Cardiac muscle cell (in vitro differentiated cells and primary cell): ENCODE measurements around the gene TTYH2. TPM values are rescaled to one million over a fixed set of nuclear protein-coding genes. Genes with fewer than 3 reads are reported as not detected.

Experiments
- DNase-seq, 2 donors: peaks; one replicate each; pipeline versions ENCODE4 v3.0.0 to v3.0.0-alpha.2; 2010 to 2017; ENCODE audit warnings: low read depth in 1 of 2, low spot score in 1 of 2
- H3K27ac ChIP-seq: fragments of 200-600 bp; sonication (generic); 2 replicates; pipeline ENCODE4 v1.5.1; 2016
- H3K27me3 ChIP-seq: fragments of 200-600 bp; sonication (generic); 2 replicates; pipeline ENCODE4 v1.6.0; 2016; ENCODE audit warnings: control low read depth
- H3K36me3 ChIP-seq: fragments of 200-600 bp; sonication (generic); 2 replicates; pipeline ENCODE4 v1.5.1; 2016; ENCODE audit warnings: control low read depth
- H3K4me1 ChIP-seq: fragments of 200-600 bp; sonication (generic); 2 replicates; pipeline ENCODE4 v1.8.1; 2017; ENCODE audit warnings: low read depth, mild to moderate bottlenecking, mixed run types
- H3K4me3 ChIP-seq: fragments of 200-600 bp; sonication (generic); 2 replicates; pipeline ENCODE4 v1.5.1; 2016; ENCODE audit warnings: mild to moderate bottlenecking
- H3K9me3 ChIP-seq: fragments of 200-600 bp; sonication (generic); 2 replicates; pipeline ENCODE4 v1.5.1; 2017; ENCODE audit warnings: low read depth, mild to moderate bottlenecking, control low read depth
- polyA plus RNA-seq: library from polyadenylated mRNA; unstranded; fragments of >200 nt; fragmentation: Nextera tagmentation; extraction: Ambion mirVana; gene quantifications from 2 replicates; pipeline ENCODE4 v1.2.1, GENCODE V29; 2016
- total RNA-seq: library from RNA; depleted of rRNA; stranded (reverse); fragments of >200 nt; gene quantifications from 2 replicates; pipeline ENCODE4 v1.2.3, GENCODE V29; 2016
- TF ChIP-seq, protein P1 (sequence below): IDR thresholded peaks from 2 replicates; pipeline ENCODE4 v1.5.1; 2012; ENCODE audit warnings: low read depth, mild to moderate bottlenecking, low read length

Gene TTYH2
- total and polyA plus RNA-seq, 2 experiments from 2014 or later = 7.8 to 7.9 TPM

DNA sequence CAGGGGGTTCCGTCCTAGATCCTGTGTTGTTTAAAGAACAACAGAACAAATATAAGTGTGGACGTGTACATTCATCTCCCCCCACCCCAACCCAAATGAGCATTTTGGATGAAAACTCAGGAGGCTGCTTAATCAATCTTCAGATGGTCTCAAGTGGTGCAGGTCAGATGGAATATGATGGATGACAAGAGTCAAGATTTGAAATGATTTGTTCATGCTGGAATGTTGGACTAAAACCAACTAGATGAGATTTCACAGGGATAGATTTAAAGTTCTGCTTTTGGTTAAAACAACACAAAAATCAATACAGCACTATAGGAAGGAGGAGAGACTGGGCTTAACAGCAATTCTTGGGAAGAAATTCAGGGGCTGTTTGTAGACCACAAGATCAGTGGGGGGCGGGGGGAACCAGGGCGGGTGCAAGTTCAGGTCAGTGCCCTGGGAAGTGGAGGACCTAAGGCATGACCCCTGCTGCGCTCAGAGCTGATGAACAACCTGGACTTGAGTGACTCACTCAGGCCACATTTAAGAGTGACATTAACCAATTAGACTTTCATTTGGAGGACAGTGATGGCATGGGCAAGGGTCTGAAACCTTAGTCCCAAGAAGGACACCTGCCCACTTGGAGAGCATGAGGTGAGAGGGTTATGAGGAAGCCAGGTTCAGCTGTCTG is 15.1 kb downstream of the TTYH2 start:
- H3K36me3 ChIP-seq = no peaks in the 10 kb centered on the region
- TF ChIP-seq, protein P1, sequence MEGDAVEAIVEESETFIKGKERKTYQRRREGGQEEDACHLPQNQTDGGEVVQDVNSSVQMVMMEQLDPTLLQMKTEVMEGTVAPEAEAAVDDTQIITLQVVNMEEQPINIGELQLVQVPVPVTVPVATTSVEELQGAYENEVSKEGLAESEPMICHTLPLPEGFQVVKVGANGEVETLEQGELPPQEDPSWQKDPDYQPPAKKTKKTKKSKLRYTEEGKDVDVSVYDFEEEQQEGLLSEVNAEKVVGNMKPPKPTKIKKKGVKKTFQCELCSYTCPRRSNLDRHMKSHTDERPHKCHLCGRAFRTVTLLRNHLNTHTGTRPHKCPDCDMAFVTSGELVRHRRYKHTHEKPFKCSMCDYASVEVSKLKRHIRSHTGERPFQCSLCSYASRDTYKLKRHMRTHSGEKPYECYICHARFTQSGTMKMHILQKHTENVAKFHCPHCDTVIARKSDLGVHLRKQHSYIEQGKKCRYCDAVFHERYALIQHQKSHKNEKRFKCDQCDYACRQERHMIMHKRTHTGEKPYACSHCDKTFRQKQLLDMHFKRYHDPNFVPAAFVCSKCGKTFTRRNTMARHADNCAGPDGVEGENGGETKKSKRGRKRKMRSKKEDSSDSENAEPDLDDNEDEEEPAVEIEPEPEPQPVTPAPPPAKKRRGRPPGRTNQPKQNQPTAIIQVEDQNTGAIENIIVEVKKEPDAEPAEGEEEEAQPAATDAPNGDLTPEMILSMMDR = no peak
- no peak overlapping the region for H3K27ac ChIP-seq
- no peaks in the 10 kb centered on the region for H3K4me1 ChIP-seq
- no peak for DNase-seq
- no peaks in the 10 kb centered on the region for H3K27me3 ChIP-seq
- H3K9me3 ChIP-seq = no peaks in the 10 kb centered on the region
- no peak overlapping the region for H3K4me3 ChIP-seq

DNA sequence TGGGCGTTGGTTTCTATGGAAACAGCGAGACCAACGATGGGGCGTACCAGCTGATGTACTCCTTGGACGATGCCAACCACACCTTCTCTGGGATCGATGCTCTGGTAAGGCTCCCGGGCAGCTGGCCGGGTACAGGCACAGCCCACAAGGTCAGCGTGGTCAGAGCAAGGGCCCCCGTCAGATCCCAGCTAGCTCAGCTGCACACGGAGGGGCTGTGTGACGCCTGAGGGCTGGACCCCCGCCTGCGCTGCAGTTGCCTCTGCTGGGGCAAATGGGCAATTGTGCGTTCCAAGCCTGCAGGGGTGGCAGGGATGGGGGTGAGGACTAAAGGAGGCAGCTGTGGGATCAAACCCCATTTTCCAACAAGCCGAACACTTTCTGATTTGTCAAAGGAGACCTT is 17.5 kb downstream of the TTYH2 start:
- Histone ChIP-seq H3K9me3 (no peaks in the 10 kb centered on the region), H3K36me3 (no peaks in the 10 kb centered on the region), H3K27ac (no peak overlapping the region), H3K4me3 (no peak overlapping the region), H3K27me3 (no peaks in the 10 kb centered on the region), H3K4me1 (peaks cover 7% of the 10 kb centered on the region)
- DNase-seq = no peak
- TF ChIP-seq, protein P1 = no peak

DNA sequence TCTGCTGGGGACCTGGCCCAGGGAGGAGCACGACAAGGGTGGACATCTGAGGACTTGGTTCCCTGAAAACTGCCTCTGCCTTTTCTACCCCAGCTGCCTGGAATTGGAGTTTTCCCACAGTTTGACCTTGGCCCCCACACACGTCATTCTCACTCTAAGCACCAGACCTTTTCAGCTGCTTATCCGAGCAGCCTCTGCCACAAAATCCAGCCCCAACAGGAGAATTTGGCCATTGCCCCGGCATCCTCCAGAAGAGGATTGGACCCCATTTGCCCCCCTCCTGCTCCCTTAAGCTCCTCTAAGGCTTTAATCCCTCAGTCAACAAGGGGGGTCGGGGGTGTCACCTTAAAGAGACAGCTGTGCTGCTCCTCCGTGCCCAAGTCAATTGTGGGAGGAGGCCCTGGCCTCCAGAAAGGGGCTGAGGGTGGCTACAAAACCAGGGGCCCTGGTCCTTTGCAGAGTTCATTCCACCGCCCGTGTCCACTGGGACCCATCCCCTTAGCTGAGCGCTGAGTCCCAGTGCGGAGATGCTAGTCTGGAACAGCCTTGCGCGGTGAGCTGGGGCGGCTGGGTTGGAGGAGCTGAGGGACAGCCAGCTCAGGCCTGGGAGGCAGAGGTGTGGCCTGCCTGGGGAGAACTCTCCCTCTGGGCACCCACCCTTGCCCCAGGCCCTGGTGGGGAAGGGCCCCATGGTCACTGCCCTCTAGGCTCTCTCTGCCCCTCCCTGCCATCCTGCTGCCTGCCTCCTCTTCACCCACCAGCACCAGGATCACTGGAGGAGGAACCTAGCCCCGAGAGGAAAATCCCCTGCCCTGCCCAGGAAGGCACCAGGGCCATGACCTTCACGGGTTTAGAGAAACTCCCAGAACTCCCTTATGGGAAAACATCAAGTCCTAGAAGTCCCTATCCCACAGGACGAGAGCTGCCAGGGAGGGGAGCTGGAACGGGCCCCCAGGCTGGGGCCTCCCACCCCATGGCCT is 18.8 kb downstream of the TTYH2 start:
- no peak for DNase-seq
- Histone ChIP-seq H3K27me3 (no peaks in the 10 kb centered on the region), H3K4me1 (peaks cover 14% of the 10 kb centered on the region), H3K27ac (no peak overlapping the region), H3K4me3 (no peak overlapping the region), H3K9me3 (no peaks in the 10 kb centered on the region), H3K36me3 (no peaks in the 10 kb centered on the region)
- TF ChIP-seq, protein P1 = no peak

DNA sequence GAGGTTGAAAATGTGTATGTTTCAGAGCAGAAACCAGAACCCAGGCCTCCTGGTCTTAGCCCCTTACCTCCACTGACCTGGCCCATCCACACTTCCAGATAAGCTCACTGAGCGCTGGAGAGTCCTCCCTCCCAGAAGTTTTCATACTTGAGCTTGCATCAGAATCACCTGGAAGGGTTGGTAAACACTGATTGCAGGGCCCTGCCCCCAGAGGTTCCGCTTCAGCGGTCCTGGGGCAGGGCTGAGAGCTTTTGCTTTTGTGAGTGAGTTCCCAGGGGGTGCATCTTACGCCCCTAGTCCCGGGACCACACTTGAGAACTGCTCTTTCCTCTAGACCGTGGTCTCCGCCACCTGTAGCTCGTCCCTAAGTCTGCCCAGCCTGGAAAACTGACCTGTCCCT is 20.6 kb downstream of the TTYH2 start:
- Histone ChIP-seq H3K27me3 (no peaks in the 10 kb centered on the region), H3K4me1 (peaks cover 14% of the 10 kb centered on the region), H3K9me3 (no peaks in the 10 kb centered on the region), H3K36me3 (no peaks in the 10 kb centered on the region), H3K27ac (no peak overlapping the region), H3K4me3 (no peak overlapping the region)
- no peak for DNase-seq
- TF ChIP-seq, protein P1 = no peak

DNA sequence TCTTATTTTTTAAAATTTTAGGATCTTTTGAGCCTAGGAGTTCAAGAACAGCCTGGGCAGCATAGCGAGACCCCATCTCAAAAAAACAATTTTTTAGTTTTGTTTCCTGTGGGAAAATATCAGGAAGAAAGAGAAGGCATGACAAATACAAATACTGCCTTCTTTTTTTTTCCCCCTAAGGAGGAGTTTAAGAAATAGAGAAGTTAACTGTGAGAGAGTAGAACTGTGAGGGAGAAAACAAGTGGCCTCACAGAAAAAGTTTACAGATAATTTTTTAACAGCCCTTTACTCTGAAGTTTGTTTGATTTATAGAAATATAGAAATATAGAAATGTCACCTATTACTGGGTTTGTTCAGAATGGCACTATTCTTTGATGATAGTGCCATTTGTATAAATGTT is 21.1 kb downstream of the TTYH2 start:
- Histone ChIP-seq H3K27ac (no peak overlapping the region), H3K36me3 (no peaks in the 10 kb centered on the region), H3K4me1 (peaks cover 14% of the 10 kb centered on the region), H3K9me3 (no peaks in the 10 kb centered on the region), H3K4me3 (no peak overlapping the region), H3K27me3 (no peaks in the 10 kb centered on the region)
- no peak for DNase-seq
- TF ChIP-seq, protein P1 = no peak
